Measurements from ENCODE around the gene KLK7. TPM values are rescaled to one million over a fixed set of nuclear protein-coding genes. Genes with fewer than 3 reads are reported as not detected.

Gene KLK7
- total RNA-seq, 6 experiments from 2014 or later, result not detected

- H3K4me1 Mint-ChIP-seq (ENCODE audit: low read depth), result peaks cover 6% of the 10 kb centered on the region; the same call in 1 of the 2 replicates
- peaks cover 23% of the 10 kb centered on the region for H3K27me3 Mint-ChIP-seq (ENCODE audit: insufficient read depth)
Observed at GRCh38 chr19:51018745-51019543, 35.2 kb upstream of the KLK7 start.

GRCh38 chr19:51016798-51017683 is 33.3 kb upstream of the KLK7 start:
- DNase-seq, result no peak
- H3K27me3 Mint-ChIP-seq (ENCODE audit: insufficient read depth), result peaks cover 17% of the 10 kb centered on the region
- H3K36me3 Mint-ChIP-seq (ENCODE audit: low read depth), result no peaks in the 10 kb centered on the region; the same call in 1 of the 2 replicates
- no peak overlapping the region for H3K4me3 Mint-ChIP-seq
- H3K4me1 Mint-ChIP-seq (ENCODE audit: low read depth), result peaks cover 6% of the 10 kb centered on the region; the same call in 1 of the 2 replicates
- no peak overlapping the region for H3K27ac Mint-ChIP-seq
- peak; percentile 40; the same call in 1 of the 2 replicates for TF ChIP-seq CTCF (IDR thresholded peaks at IDR 0.05)
- peaks cover 22% of the 10 kb centered on the region for H3K9me3 Mint-ChIP-seq

More at GRCh38 chr19:51018745-51019543, 35.2 kb upstream of the KLK7 start:
- no peak for DNase-seq
- H3K27ac Mint-ChIP-seq, result no peak overlapping the region
- TF ChIP-seq CTCF (IDR thresholded peaks at IDR 0.05), result no peak
- no peaks in the 10 kb centered on the region; the same call in 1 of the 2 replicates for H3K36me3 Mint-ChIP-seq (ENCODE audit: low read depth)
- peaks cover 12% of the 10 kb centered on the region for H3K9me3 Mint-ChIP-seq
- peak overlapping the region; percentile 45; the same call in 1 of the 2 replicates for H3K4me3 Mint-ChIP-seq

GRCh38 chr19:51015691-51016267 is 32.1 kb upstream of the KLK7 start:
- no peak for DNase-seq
- Mint-ChIP-seq H3K27me3 (ENCODE audit: insufficient read depth) (peaks cover 17% of the 10 kb centered on the region), H3K36me3 (ENCODE audit: low read depth) (no peaks in the 10 kb centered on the region; the same call in 1 of the 2 replicates), H3K9me3 (peaks cover 26% of the 10 kb centered on the region), H3K27ac (no peak overlapping the region), H3K4me1 (ENCODE audit: low read depth) (peaks cover 6% of the 10 kb centered on the region; the same call in 1 of the 2 replicates), H3K4me3 (no peak overlapping the region)
- TF ChIP-seq CTCF (IDR thresholded peaks at IDR 0.05), result no peak

GRCh38 chr19:51014242-51014641 is 30.5 kb upstream of the KLK7 start:
- TF ChIP-seq CTCF (IDR thresholded peaks at IDR 0.05), result no peak
- Mint-ChIP-seq H3K36me3 (ENCODE audit: low read depth) (no peaks in the 10 kb centered on the region; the same call in 1 of the 2 replicates), H3K27ac (no peak overlapping the region), H3K4me1 (ENCODE audit: low read depth) (peaks cover 6% of the 10 kb centered on the region; the same call in 1 of the 2 replicates), H3K4me3 (no peak overlapping the region), H3K9me3 (peaks cover 37% of the 10 kb centered on the region), H3K27me3 (ENCODE audit: insufficient read depth) (peaks cover 19% of the 10 kb centered on the region)
- DNase-seq, result no peak

GRCh38 chr19:51012661-51013190 is 29.0 kb upstream of the KLK7 start:
- no peak for DNase-seq
- Mint-ChIP-seq H3K27me3 (ENCODE audit: insufficient read depth) (peaks cover 17% of the 10 kb centered on the region), H3K4me1 (ENCODE audit: low read depth) (no peaks in the 10 kb centered on the region), H3K27ac (no peak overlapping the region), H3K4me3 (no peak overlapping the region), H3K36me3 (ENCODE audit: low read depth) (no peaks in the 10 kb centered on the region; the same call in 1 of the 2 replicates), H3K9me3 (peaks cover 37% of the 10 kb centered on the region)
- TF ChIP-seq CTCF (IDR thresholded peaks at IDR 0.05), result no peak
